Kidney (tissue), 14 donors: Measurements from ENCODE around the gene PLD1. TPM values are rescaled to one million over a fixed set of nuclear protein-coding genes. Genes with fewer than 3 reads are reported as not detected.

Experiments used
- DNase-seq, 5 donors: peaks; one replicate each; pipeline ENCODE4 v3.0.0-alpha.2; 2013 to 2020
- FAIRE-seq: peaks from 2 replicates; lab custom pipeline; 2012; peaks lifted over from hg19 to GRCh38; lab: Jason Lieb, UNC
- H3K27ac ChIP-seq, 2 donors: one replicate each; pipeline ENCODE4 v1.7.0; 2013; ENCODE audit warnings: low read depth in 2 of 2, low read length in 2 of 2, inconsistent platforms in 1 of 2
- H3K27me3 ChIP-seq: one replicate; pipeline ENCODE4 v1.7.1; 2013; ENCODE audit warnings: low read length, inconsistent platforms; ENCODE audit not compliant: control insufficient read depth, insufficient read depth
- H3K36me3 ChIP-seq, 3 donors: one replicate each; pipeline versions ENCODE4 v1.7.0 to v1.7.1; 2013; ENCODE audit warnings: low read length in 3 of 3, control low read depth in 1 of 3, inconsistent platforms in 1 of 3; ENCODE audit not compliant: insufficient read depth in 3 of 3, control insufficient read depth in 2 of 3
- H3K4me1 ChIP-seq, 3 donors: one replicate each; pipeline versions ENCODE4 v1.7.0 to v1.7.1; 2013; ENCODE audit warnings: low read length in 3 of 3, inconsistent platforms in 1 of 3, low read depth in 1 of 3; ENCODE audit not compliant: control insufficient read depth in 2 of 3, insufficient read depth in 2 of 3
- H3K4me3 ChIP-seq, 3 donors: one replicate each; pipeline versions ENCODE4 v1.7.0 to v1.8.1; 2013; ENCODE audit warnings: low read length in 3 of 3, control low read depth in 1 of 3, inconsistent platforms in 1 of 3
- H3K9ac ChIP-seq, 3 donors: one replicate each; pipeline versions ENCODE4 v1.7.0 to v1.7.1; 2013; ENCODE audit warnings: low read length in 3 of 3, control low read depth in 1 of 3, inconsistent platforms in 1 of 3
- H3K9me3 ChIP-seq, 3 donors: one replicate each; pipeline versions ENCODE4 v1.7.0 to v1.7.1; 2013; ENCODE audit warnings: low read length in 3 of 3, control low read depth in 1 of 3, inconsistent platforms in 1 of 3; ENCODE audit not compliant: control insufficient read depth in 2 of 3, insufficient read depth in 1 of 3
- intact Hi-C: fragments of 100-400 bp; cut with DNase I; formaldehyde crosslinking; loops from one replicate; pipeline ENCODE4 v1.11.1; 2022
- polyA plus RNA-seq: library from polyadenylated mRNA; stranded (reverse); fragments of 350-450 nt; fragmentation: Illumina TruSeq; extraction: RNeasy Lipid Tissue Mini Kit (QIAGEN cat#74804); gene quantifications from one replicate; pipeline ENCODE4 v1.2.3, GENCODE V29; 2014; ENCODE audit warnings: low read depth, low replicate concordance; ENCODE audit not compliant: insufficient read depth
- total RNA-seq: library from RNA; stranded (reverse); fragmentation: NEBNext Ultra II Directional; extraction: Animal tissue kit (Norgen Biotek cat#: 25700); gene quantifications from one replicate; pipeline ENCODE4 v1.2.1, GENCODE V29; 2021
- TF ChIP-seq, protein P1 (sequence below): IDR thresholded peaks from 3 replicates; pipeline ENCODE4 v1.5.1; 2012; ENCODE audit warnings: mild to moderate bottlenecking, moderate library complexity, borderline replicate concordance; ENCODE audit not compliant: insufficient read depth; ENCODE audit errors: extremely low read depth
- donor health status: control.
- donor health status: control.
- donor health status: control.
- donor health status: control.
- donor health status: control.
- donor health status: DM: yes; HTN: yes; CAD: no.
- donor health status: Normal renal cell carcinoma (clear cell type).

The PLD1 gene
- total and polyA plus RNA-seq, 2 donors from 2014 or later, result 11.2 to 24.3 TPM

DNA sequence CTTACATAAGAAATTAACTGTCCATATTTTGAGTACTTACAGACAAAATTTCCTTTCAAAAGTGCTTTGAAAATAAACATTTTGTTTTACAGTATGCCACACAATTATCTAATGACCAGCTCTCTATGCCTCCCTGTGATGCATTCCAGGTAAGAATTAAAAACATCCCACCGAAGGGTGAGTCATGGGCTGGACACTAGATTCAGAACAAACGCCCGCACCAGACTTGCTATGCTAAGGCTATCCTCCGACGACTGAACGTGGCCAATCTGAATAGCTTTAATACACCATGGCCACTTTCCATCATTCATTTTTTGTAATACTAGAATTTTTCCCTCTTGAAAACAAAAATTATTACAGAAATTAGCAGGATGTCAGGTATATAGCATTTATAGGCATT, 210.3 kb downstream of the PLD1 start:
- H3K9ac ChIP-seq, result no peak overlapping the region
- H3K4me3 ChIP-seq, result no peak overlapping the region
- no peak for FAIRE-seq
- DNase-seq, result no peak
- H3K9me3 ChIP-seq, result no peaks in the 10 kb centered on the region
- TF ChIP-seq, protein P1, sequence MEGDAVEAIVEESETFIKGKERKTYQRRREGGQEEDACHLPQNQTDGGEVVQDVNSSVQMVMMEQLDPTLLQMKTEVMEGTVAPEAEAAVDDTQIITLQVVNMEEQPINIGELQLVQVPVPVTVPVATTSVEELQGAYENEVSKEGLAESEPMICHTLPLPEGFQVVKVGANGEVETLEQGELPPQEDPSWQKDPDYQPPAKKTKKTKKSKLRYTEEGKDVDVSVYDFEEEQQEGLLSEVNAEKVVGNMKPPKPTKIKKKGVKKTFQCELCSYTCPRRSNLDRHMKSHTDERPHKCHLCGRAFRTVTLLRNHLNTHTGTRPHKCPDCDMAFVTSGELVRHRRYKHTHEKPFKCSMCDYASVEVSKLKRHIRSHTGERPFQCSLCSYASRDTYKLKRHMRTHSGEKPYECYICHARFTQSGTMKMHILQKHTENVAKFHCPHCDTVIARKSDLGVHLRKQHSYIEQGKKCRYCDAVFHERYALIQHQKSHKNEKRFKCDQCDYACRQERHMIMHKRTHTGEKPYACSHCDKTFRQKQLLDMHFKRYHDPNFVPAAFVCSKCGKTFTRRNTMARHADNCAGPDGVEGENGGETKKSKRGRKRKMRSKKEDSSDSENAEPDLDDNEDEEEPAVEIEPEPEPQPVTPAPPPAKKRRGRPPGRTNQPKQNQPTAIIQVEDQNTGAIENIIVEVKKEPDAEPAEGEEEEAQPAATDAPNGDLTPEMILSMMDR, result no peak
- no peak overlapping the region for H3K27ac ChIP-seq
- no peaks in the 10 kb centered on the region for H3K27me3 ChIP-seq
- intact Hi-C loops, result no loop called here
- peaks cover 0 to 8% (median 0%) of the 10 kb centered on the region in 3 donors for H3K36me3 ChIP-seq
- no peaks in the 10 kb centered on the region for H3K4me1 ChIP-seq

DNA sequence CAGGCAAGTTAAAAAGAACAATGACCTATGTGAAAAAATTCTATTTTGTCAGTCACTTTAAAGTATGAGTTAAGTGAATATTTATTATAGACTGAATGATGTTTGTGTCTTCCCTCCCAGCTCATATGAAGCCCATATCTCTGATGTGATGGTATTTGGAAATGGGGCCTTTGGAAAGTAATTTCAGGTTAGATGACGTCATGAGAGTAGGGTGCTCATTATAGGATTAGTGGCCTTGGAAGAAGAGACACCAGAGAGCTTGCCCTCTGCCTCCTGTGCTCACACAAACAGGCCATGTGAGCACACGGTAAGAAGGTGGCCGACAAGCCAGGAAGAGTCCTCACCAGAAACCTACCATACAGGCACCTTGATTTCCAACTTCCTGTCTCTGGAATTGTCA, 211.3 kb downstream of the PLD1 start:
- DNase-seq (no peak), FAIRE-seq (no peak)
- peaks cover 0 to 8% (median 0%) of the 10 kb centered on the region in 3 donors for H3K36me3 ChIP-seq
- intact Hi-C loops, result no loop called here
- TF ChIP-seq, protein P1, result no peak
- H3K4me3 ChIP-seq, result no peak overlapping the region
- no peak overlapping the region for H3K27ac ChIP-seq
- H3K9ac ChIP-seq, result no peak overlapping the region
- no peaks in the 10 kb centered on the region for H3K4me1 ChIP-seq
- no peaks in the 10 kb centered on the region for H3K9me3 ChIP-seq
- H3K27me3 ChIP-seq, result no peaks in the 10 kb centered on the region

DNA sequence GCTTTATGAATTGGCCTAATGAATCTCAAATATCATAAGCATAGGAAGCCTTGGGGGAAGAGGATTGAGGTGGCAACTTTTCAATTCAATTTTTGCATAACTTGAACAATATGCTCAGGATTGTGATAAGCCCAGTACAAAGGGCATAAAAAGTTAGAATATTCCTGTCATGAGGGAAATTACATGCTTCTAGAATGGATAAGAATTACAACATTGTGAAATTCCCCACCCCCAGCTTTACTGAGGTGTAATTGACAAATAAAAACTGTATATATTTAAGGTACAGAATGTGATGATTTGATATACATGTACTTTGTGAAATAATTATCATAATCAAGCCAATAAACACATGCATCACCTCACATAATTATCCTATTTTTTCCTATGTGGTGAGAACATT, 217.5 kb downstream of the PLD1 start:
- no peak overlapping the region for H3K27ac ChIP-seq
- H3K9me3 ChIP-seq, result no peaks in the 10 kb centered on the region
- no peak overlapping the region for H3K4me3 ChIP-seq
- intact Hi-C loops, result no loop called here
- H3K27me3 ChIP-seq, result no peaks in the 10 kb centered on the region
- FAIRE-seq (no peak), DNase-seq (no peak)
- TF ChIP-seq, protein P1, result no peak
- H3K36me3 ChIP-seq, result no peaks in the 10 kb centered on the region
- H3K9ac ChIP-seq, result no peak overlapping the region
- H3K4me1 ChIP-seq, result no peaks in the 10 kb centered on the region

DNA sequence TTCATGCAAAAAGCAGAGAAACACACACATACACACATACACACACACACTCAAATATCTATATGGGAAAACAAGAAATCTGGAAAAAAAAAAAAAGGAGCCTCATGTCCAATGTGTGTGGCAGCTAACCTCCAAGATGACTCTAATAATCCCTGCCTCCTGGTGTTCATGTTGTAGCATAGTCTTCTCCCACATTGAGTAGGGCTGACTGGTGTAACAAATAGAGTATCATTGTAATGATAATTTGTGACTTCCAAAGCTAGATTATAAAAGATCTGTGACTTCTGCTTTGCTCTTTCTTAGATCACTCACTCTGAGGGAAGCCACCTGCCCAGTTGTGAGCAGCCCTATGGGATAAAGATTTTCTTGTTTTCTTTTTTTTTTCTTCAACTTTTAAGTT, 219.2 kb downstream of the PLD1 start:
- no peaks in the 10 kb centered on the region for H3K36me3 ChIP-seq

More for the DNA sequence above, 219.2 kb downstream of the PLD1 start:
- intact Hi-C loops, result no loop called here
- Histone ChIP-seq H3K4me3 (no peak overlapping the region), H3K9ac (no peak overlapping the region), H3K27me3 (no peaks in the 10 kb centered on the region), H3K4me1 (no peaks in the 10 kb centered on the region), H3K9me3 (peaks cover 0 to 3% (median 0%) of the 10 kb centered on the region in 3 donors), H3K27ac (no peak overlapping the region)
- TF ChIP-seq, protein P1, result no peak
- FAIRE-seq (no peak), DNase-seq (no peak)
